ENCODE measurements around the gene FGD6.

DNA sequence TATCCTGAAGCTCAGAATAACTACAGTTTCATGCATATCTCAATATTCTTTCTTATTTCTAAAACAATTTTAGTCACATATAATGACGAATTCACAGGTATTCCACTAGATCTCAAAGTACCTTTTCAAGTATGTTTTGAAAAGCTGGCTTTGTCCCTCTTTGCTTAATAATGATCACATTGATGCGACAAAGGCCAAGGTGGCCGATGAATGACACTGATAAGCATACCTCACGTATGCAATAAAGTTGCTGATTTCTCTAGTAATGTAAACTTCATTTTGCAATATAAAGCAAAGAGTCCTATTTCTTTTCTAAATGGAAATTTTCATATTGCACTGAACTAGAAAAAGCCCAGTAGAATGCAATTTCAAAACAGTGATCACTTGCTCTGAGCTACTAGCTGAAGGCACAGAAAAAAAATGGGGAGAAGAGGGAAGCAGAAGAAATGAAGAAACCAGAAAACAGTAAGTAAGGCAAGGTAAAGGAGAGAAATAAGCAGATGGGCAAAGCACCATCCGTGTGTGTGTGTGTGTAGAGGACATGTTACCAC is 29.3 kb downstream of the FGD6 start:
- no peak for TF ChIP-seq POLR2AphosphoS5 (IDR thresholded peaks at IDR 0.05)
- TF ChIP-seq, protein P1, sequence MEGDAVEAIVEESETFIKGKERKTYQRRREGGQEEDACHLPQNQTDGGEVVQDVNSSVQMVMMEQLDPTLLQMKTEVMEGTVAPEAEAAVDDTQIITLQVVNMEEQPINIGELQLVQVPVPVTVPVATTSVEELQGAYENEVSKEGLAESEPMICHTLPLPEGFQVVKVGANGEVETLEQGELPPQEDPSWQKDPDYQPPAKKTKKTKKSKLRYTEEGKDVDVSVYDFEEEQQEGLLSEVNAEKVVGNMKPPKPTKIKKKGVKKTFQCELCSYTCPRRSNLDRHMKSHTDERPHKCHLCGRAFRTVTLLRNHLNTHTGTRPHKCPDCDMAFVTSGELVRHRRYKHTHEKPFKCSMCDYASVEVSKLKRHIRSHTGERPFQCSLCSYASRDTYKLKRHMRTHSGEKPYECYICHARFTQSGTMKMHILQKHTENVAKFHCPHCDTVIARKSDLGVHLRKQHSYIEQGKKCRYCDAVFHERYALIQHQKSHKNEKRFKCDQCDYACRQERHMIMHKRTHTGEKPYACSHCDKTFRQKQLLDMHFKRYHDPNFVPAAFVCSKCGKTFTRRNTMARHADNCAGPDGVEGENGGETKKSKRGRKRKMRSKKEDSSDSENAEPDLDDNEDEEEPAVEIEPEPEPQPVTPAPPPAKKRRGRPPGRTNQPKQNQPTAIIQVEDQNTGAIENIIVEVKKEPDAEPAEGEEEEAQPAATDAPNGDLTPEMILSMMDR (IDR thresholded peaks at IDR 0.05) = no peak
- no peak for TF ChIP-seq POLR2A (IDR thresholded peaks at IDR 0.05)

Data from breast epithelium (tissue), 3 donors.